A673 (cell line): ENCODE results near the gene AUNIP. TPM values are rescaled to one million over a fixed set of nuclear protein-coding genes. Genes with fewer than 3 reads are reported as not detected.

Experiments
- BruUV-seq: library from RNA; stranded (reverse); fragments of 400-500 nt; replicated peaks from 2 replicates; lab custom pipeline; 2021; lab: Mats Ljungman, UMichigan
- CTCF ChIA-PET: fragments of 300-600 bp; sonication (Branson Sonifier 250); formaldehyde crosslinking; loops from one replicate; lab custom pipeline; 2022; ENCODE audit warnings: antibody characterized with exemption; lab: Charles Lee
- POLR2A ChIA-PET: fragments of 300-600 bp; sonication (Branson Sonifier 250); formaldehyde crosslinking; loops from one replicate; lab custom pipeline; 2022; ENCODE audit warnings: antibody characterized with exemption; ENCODE audit not compliant: low non-redundant PET; lab: Charles Lee
- DNase-seq: peaks from one replicate; pipeline ENCODE4 v3.0.0-alpha.2; 2015; ENCODE audit warnings: low spot score
- H3K27ac ChIP-seq: fragments of 200-600 bp; sonication (generic); 2 replicates; pipeline ENCODE4 v1.5.1; 2016; ENCODE audit warnings: mixed run types, low read depth, mild to moderate bottlenecking, mixed read lengths, antibody characterized with exemption, low read length; ENCODE audit not compliant: poor library complexity, severe bottlenecking
- H3K27me3 ChIP-seq: fragments of 200-600 bp; sonication (generic); replicated peaks from 2 replicates; pipeline ENCODE4 v1.6.1; 2017; ENCODE audit warnings: mixed run types, low read depth, mild to moderate bottlenecking, mixed read lengths, antibody characterized with exemption, low read length; ENCODE audit not compliant: insufficient read depth, poor library complexity
- H3K36me3 ChIP-seq: fragments of 200-600 bp; sonication (generic); 2 replicates; pipeline ENCODE4 v1.6.1; 2016; ENCODE audit warnings: mixed run types, mild to moderate bottlenecking, mixed read lengths, antibody characterized with exemption, low read length; ENCODE audit not compliant: insufficient read depth, poor library complexity, severe bottlenecking
- H3K4me1 ChIP-seq: fragments of 200-600 bp; sonication (generic); 2 replicates; pipeline ENCODE4 v1.6.1; 2017; ENCODE audit warnings: mixed run types, mild to moderate bottlenecking, mixed read lengths, antibody characterized with exemption, low read length; ENCODE audit not compliant: insufficient read depth, poor library complexity, severe bottlenecking
- H3K4me3 ChIP-seq: fragments of 200-600 bp; sonication (generic); 2 replicates; pipeline ENCODE4 v1.5.1; 2016; ENCODE audit warnings: low read depth, mixed run types, mild to moderate bottlenecking, mixed read lengths, low read length; ENCODE audit not compliant: poor library complexity, severe bottlenecking
- H3K9me3 ChIP-seq: fragments of 200-600 bp; sonication (generic); 2 replicates; pipeline ENCODE4 v1.6.1; 2016; ENCODE audit warnings: mixed run types, low read depth, mild to moderate bottlenecking, mixed read lengths, antibody characterized with exemption, low read length; ENCODE audit not compliant: poor library complexity, severe bottlenecking
- EZH2 ChIP-seq: fragments of 200-600 bp; sonication (generic); IDR thresholded peaks from 2 replicates; pipeline ENCODE4 v1.6.1; 2017; ENCODE audit warnings: borderline replicate concordance, low read depth, mild to moderate bottlenecking, mixed read lengths, antibody characterized with exemption, low read length; ENCODE audit not compliant: poor library complexity, severe bottlenecking
- intact Hi-C: fragments of 100-400 bp; cut with micrococcal nuclease; formaldehyde crosslinking; loops from one replicate; pipeline ENCODE4 v1.10.0; 2022; ENCODE audit not compliant: unreplicated experiment
- total RNA-seq: library from RNA; stranded (reverse); gene quantifications from 2 replicates; pipeline ENCODE4 v1.2.3, GENCODE V29; 2021
- TF ChIP-seq, protein P1 (sequence below): fragments of 300-800, 200-600 bp; sonication (generic); conservative IDR thresholded peaks from 2 replicates; pipeline ENCODE4 v1.5.1; 2017; ENCODE audit warnings: low read depth, mild to moderate bottlenecking, antibody characterized with exemption, low read length, moderate library complexity, mixed read lengths

The AUNIP gene
- total RNA-seq, 1 experiment from 2014 or later: 18.9 TPM

DNA sequence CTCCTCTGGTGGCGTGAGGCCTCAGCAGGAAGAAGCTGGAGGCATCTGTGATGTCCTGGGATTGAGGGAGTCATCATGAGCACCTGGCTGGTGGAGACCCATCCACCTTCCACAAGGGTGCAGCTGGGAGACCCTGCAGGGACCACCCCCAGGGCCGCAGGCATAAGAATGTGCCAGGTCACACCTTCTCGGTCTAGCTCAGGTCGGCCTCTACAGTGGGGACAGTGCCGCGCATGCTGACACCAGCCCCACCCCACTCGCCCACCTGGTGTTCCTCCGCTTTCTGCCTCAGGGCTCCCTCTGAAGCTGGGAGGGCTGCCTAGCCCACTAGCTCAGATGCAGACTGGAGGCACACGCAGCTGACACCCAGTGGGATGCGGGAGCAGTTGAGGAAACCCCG, 22.0 kb upstream of the AUNIP start:
- no peak overlapping the region for H3K4me3 ChIP-seq
- H3K27me3 ChIP-seq: no peaks in the 10 kb centered on the region
- intact Hi-C loops: no loop called here
- DNase-seq: no peak
- POLR2A ChIA-PET: interaction anchor here (0.6 kb wide), 1 partner anchor 261 kb away, joined by 5 read pairs; no protein-coding TSS in a partner anchor
- TF ChIP-seq, protein P1, sequence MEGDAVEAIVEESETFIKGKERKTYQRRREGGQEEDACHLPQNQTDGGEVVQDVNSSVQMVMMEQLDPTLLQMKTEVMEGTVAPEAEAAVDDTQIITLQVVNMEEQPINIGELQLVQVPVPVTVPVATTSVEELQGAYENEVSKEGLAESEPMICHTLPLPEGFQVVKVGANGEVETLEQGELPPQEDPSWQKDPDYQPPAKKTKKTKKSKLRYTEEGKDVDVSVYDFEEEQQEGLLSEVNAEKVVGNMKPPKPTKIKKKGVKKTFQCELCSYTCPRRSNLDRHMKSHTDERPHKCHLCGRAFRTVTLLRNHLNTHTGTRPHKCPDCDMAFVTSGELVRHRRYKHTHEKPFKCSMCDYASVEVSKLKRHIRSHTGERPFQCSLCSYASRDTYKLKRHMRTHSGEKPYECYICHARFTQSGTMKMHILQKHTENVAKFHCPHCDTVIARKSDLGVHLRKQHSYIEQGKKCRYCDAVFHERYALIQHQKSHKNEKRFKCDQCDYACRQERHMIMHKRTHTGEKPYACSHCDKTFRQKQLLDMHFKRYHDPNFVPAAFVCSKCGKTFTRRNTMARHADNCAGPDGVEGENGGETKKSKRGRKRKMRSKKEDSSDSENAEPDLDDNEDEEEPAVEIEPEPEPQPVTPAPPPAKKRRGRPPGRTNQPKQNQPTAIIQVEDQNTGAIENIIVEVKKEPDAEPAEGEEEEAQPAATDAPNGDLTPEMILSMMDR: no peak
- TF ChIP-seq EZH2: no peak
- no TSS peak for BruUV-seq
- no peaks in the 10 kb centered on the region for H3K4me1 ChIP-seq
- no peaks in the 10 kb centered on the region for H3K9me3 ChIP-seq
- no peak overlapping the region for H3K27ac ChIP-seq
- no peaks in the 10 kb centered on the region for H3K36me3 ChIP-seq
- CTCF ChIA-PET: no interaction called here

DNA sequence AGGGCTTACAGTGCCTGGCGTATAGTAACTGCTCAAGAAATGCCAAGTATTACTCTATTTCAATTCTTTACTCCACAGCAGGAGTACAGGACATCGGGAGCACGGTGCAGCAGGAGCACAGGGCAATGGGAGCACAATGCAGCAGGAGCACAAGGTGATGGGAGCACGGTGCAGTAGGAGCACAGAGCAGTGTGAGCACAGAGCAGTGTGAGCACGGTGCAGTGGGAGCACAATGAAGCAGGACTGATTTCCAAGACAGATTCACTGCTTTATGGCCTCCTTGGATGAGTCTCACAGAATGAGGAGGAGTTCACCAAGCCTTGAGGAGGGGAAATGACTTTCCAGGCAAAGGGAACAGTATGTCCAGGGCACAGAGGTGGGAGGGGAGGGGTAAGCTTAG, 21.3 kb upstream of the AUNIP start:
- TF ChIP-seq EZH2: no peak
- TF ChIP-seq, protein P1: no peak
- no peak overlapping the region for H3K4me3 ChIP-seq
- no peak overlapping the region for H3K27ac ChIP-seq
- intact Hi-C loops: no loop called here
- ChIA-PET CTCF (no interaction called here), POLR2A (no interaction called here)
- BruUV-seq: no TSS peak
- no peaks in the 10 kb centered on the region for H3K4me1 ChIP-seq
- H3K36me3 ChIP-seq: no peaks in the 10 kb centered on the region
- no peak for DNase-seq
- H3K9me3 ChIP-seq: no peaks in the 10 kb centered on the region
- no peaks in the 10 kb centered on the region for H3K27me3 ChIP-seq

DNA sequence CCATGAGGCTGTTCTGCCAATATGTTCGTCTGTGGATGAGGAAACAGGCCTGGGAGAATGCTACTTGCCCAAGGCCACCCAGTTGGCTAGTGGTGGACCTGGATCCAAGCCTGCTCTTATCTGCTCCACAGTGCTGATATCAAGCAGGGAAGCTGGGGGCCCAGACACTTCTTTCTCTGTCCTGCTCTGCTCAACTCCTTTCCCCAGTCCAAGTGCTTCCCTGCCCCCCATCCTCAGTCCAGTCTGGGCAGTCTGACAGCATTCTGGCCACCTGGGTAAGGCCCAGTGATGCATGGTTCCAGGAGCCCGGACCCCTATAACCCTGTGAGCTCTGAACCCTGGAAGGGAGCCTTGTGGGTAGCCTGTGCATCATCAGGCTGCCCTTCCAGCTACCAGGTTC, 20.4 kb upstream of the AUNIP start:
- Histone ChIP-seq H3K27me3 (no peaks in the 10 kb centered on the region), H3K4me1 (peaks cover 7% of the 10 kb centered on the region), H3K36me3 (no peaks in the 10 kb centered on the region), H3K4me3 (no peak overlapping the region), H3K9me3 (no peaks in the 10 kb centered on the region), H3K27ac (no peak overlapping the region)
- ChIA-PET POLR2A (no interaction called here), CTCF (no interaction called here)
- no peak for DNase-seq
- intact Hi-C loops: no loop called here
- no TSS peak for BruUV-seq
- TF ChIP-seq, protein P1: no peak
- no peak for TF ChIP-seq EZH2
